ENCODE measurements around the gene C19orf73.

- TF ChIP-seq ZNF274 (IDR thresholded peaks at IDR 0.05; ENCODE audit: low read depth, low read length) (no peak), SUZ12 (IDR thresholded peaks at IDR 0.05; ENCODE audit: extremely low read depth, insufficient read depth, insufficient read length) (no peak), YY1 (IDR thresholded peaks at IDR 0.05; ENCODE audit: insufficient read depth, insufficient read length) (no peak)
These were observed 27.4 kb downstream of the C19orf73 start for GRCh38 chr19:49091391-49092038.

All from NT2/D1 (cell line).